Stimulated activated CD8-positive, alpha-beta memory T cell treated with anti-CD3 and anti-CD28 coated beads, Interleukin-4, amount 100 ng/mL, for 1 hour (primary cell): ENCODE results near the gene LCNL1.

Source experiments
- DNase-seq, 2 donors: peaks; one replicate each; pipeline ENCODE4 v3.0.0-alpha.2; 2020; ENCODE audit warnings: low read depth in 2 of 2, low spot score in 1 of 2

Gene LCNL1

DNA sequence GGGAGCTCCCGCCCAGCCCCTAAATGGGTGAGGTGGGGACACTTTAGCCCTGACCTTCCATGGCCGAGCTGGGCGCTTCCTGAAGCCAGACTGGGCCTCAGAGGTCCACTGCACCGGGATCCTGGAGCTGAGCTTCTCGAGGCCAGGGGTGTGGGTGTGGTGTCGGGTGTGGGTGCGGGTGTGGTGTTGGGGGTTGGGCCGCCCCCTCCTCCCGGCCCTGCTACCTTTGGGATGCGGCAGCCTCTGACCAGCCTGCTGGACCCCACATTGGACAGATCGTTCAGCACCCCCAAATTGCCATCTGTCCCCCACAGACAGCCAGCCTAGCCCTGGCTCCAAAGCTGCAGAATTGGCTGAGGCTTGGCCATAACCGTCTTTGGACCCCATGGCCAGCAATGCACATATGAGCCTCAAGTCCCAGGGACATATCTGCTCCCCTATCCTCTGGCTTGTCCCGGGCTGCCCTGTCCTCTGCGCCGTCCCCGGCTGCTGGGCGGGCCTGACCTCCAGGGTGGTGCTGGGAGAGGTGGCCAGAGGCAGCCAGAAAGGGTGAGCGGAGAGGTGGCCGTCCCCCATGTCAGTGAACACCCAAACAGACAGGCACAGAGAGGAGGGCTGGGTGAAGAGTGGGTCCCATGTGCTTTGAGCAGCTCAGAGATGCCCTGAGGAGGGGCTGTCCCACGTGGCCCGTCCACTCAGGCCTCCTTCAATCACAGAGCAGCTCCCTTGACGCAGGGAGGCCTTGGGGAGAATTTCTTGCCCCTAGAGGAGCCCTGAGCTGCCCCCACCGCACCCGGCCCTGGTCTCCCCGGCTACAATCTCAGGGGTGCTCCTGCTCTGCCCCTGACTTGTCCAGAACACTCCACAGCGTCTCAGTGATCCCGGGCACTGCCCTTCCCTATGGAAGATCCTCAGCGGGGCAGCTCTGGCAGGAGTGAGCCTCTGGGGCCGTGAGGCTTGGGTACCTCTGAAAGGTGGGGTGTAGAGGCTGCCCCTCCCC, 8.9 kb upstream of the LCNL1 start:
- no peak for DNase-seq

DNA sequence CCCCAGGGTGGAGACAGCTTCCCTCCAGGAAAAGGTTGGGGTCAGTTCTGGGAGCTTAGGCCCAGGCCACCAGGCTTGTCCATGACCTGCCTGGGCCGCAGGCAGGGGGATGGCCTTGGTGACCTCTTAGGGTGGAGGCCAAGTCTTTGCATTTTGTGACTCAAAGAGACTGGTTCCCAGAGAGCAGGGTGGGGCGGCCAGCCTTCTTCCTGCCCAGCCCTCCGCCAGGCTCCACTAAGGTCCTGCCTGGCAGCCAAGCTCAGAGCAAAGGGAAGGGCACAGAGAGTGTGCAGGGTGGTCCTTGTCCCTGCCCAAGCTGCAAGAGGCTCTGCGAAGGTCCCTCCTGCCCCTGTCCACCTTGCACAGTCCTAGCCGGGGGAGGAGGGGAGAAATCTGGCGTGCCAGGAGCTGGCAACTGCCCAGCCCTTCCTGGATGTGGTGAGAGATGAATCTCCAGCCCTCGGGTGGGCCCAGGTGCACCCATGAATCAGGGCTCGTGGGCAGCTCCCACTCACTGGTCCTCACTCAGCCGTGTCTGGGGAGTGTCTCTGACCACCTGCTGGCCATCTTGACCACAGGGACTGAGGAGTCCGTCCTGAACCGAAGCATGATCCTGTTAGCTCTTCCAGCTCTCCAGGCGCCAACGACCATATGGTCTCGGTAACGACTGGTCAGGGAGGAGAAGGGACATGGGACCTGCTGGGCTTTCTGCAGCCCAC, 7.8 kb upstream of the LCNL1 start:
- no peak for DNase-seq

DNA sequence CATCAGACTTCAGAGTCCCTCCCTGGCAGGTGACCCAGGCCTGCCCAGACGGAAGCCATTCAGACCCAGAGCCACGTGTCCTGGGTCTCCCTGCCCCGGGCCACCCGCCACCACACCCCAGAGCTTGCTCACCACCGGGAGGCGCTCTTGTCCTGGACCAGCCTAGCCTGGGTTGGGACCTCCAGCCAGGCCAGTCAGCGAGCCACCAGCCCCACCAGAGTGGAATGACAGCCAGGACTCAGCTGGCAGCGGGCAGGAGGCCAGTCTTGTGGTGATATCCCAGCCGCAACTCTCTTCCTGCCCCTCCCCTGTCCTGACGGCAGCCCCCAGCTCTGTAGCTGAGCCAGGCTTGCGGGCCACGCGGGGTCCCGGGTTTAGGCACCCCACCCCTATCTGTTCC, 7.1 kb upstream of the LCNL1 start:
- no peak for DNase-seq

DNA sequence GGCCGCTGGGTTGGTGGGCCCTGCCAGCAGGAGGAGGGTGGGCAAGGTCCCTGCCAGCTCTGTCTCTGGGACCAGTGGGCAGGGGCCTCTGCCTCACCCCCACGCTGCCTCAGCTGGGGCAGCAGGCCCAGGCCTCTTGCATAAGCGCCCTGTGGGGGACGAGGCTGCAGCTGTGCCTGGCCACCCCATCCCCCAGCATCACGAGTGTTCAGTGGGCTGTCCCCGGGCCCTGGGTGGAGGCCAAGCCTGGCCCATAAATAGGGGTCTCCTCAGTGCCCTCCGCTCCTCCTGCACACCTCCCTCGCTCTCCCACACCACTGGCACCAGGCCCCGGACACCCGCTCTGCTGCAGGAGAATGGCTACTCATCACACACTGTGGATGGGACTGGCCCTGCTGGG, 5.6 kb upstream of the LCNL1 start, which contains the start of gene PTGDS:
TSS of gene PTGDS (plus strand) at position 282 of the 400 bp plus-strand sequence. CDS start at position 357, 75 bp downstream.
- DNase-seq = no peak

DNA sequence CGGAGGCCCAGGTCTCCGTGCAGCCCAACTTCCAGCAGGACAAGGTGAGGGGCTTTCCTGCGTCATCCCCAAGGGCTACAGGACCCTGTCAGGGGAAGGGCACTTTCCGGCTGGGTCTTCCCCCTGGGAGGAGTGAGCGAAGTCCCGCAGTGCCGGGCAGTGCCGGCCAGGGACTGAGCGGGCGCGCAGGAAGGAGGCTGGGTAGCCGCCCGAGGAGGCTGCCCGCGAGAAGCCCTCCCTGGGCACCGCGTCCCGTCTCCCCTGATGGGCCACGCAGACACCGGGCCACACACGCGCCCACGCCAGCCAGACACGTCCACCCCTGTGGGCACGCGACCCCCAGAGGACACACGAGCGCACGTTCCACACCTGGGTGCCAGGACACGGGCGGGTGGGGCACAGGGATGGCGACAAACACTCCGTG, 5.1 kb upstream of the LCNL1 start:
- no peak for DNase-seq

DNA sequence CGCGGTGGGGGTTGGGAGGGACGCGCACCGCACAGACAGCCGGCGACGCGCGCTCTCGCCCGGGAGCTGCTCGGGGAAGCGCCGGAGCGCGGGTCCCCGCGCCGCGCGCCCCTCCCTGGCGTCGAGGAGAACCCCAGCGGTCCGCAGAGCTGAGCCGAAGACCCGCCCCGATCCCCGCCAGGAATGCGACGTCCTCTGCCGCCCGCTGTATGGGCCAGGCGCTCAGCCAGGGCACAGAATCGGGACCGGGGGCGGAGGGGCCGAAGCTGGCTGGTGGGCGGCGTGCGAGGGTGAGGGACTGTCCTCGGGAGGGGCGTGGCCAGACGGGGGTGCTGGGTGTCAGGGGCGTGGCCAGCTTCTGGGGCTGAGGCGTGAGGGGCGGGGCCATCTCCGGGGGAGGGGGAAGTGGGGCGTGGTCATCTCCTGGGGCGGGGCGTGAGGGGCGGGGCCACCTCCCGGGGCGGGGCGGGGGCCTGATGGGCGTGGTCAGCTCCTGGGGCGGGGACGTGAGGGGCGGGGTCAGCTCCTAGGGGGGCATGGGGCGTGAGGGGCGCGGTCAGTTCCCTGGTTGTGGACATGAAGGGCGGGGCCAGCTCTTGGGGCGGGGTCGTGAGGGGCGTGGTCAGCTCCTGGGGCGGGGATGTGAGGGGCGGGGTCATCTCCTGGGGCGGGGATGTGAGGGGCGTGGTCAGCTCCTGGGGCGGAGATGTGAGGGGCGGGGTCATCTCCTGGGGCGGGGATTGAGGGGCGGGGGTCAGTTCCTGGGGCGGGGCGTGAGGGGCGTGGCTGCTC, 4.5 kb upstream of the LCNL1 start:
- peak; percentile 62 to 66 for DNase-seq

DNA sequence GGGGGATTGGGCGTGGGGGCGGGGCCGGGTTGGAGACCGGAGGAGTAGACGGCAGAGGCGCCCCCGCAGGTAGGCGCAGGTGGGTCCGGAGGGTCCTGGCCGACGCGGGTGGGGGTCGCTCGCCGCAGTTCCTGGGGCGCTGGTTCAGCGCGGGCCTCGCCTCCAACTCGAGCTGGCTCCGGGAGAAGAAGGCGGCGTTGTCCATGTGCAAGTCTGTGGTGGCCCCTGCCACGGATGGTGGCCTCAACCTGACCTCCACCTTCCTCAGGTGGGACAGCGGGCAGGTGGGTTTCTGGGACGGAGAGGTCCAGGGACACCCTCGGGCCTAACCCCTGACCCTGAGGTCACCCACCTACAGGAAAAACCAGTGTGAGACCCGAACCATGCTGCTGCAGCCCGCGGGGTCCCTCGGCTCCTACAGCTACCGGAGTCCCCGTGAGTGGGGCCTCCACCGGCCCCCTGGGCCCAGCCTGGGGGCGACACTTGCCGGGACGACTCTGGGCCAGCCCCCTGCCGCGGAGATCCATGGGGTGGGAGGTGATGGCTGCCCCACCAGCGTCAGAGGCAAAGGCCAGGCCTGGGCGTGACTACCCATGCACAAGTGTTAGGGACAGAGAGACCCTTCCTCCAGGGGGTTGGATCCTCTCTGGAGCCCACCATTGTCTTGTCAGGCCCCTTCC, 3.8 kb upstream of the LCNL1 start:
- DNase-seq = no peak

DNA sequence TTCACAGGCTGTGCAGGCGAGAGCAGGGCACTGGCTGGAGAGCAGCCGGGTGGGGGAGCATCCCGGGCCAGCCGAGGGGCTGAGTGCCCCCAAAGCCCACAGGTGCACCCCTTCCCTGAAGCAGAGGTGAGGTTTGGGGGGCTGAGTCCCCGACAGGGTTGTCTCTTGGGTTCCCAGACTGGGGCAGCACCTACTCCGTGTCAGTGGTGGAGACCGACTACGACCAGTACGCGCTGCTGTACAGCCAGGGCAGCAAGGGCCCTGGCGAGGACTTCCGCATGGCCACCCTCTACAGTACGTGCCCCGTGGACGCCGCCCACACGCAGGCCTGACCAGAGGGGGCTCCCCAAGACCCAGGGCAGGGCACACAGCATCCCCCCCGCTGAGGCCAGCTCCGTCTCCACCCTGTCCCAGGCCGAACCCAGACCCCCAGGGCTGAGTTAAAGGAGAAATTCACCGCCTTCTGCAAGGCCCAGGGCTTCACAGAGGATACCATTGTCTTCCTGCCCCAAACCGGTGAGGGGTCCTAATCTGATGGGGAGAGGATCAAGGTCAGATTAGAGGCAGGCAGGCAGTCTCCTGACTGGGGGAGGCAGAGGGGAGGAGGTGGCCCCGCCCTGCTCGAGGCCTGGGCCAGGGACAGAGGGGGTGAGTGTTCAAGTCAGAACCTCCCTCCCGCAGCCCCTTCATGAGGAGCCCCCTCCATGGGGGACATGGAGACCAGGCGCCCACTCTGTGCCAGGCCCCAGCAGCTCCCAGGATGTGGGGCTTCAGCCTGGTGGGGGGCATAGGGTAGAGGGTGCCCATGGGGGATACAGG, 2.8 kb upstream of the LCNL1 start:
- no peak for DNase-seq

DNA sequence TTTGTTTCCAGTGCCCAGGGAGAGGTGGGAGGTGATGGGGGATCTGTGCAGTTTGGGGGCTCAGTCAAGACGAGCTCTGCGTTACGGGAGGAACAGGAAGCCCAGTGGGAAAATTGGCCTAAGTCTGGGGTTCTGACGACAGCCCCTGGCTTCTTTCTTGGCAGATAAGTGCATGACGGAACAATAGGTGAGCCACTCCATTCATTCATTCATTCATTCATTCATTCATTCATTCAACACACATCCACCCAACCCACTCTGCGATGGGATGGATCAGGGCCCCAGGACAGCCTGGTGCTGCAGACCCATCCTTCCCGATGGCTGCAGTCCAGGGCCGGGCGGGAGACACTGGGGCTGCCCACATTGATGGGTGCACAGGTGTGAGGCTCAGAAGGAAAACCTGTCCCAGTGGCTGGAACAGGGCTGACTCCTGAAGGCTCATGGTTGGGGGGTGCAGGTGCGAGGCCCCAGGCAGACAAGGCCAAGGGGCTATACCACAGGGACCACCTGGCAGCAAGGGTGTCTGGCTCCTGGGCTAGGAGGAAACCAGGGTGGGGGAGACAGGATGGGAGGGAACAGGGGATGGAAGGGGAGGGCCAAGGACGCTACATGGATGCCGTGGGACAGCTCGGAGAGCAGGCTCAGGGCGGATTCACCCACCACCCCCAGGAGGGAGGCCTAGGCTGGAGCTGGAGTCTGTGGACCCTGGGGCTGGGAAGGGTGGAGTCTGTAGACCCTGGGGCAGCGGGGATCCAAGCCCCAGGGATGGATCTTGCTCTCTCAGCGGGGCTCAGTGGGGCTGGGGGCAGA, 1.9 kb upstream of the LCNL1 start:
- no peak for DNase-seq

DNA sequence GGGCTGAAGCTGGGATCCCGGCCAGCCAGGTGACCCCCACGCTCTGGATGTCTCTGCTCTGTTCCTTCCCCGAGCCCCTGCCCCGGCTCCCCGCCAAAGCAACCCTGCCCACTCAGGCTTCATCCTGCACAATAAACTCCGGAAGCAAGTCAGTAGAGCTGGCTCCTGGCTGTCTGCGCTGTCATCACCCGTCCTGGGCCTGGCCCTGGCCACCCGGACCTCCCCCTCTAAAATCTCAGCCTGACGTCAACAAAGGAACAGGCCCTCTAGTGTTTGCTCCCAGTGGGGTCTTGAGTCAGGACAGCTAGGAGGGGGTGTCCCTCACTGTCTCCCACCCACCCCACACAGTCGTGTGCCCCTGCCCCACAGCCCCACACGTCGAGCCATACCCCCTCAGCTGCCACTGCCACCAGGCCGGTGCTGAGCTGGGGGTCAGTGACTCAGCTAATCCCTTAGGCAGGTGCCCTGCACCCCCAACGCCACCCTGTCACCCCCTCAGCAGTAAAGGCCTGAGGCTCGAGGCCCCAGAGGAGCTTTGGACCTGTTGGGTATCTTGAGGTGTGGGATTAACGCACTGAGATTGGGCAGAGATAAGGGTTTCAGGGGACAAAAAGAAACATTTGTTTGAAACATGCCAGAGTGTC, 1.1 kb upstream of the LCNL1 start:
- DNase-seq = no peak

DNA sequence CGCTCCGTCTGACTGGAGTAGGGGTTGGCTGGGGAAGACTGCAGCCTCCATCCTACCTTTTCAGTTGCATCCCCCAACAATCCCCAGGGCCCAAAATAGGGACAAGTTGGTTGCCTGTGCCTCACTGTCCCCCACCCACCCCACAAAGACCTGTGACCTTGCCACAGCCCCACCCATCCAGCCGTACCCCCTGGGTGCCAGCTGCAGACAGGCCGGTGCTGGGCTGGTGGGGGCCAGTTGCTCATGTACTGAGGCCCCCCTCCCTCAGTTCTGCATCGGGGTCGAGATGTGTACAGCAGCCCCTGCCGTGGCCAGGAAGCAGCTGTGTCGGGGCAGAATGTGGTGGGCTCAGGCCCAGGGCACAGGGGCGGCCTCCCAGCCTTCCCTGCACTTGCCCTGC, 374 bp downstream of the LCNL1 start:
- no peak for DNase-seq

DNA sequence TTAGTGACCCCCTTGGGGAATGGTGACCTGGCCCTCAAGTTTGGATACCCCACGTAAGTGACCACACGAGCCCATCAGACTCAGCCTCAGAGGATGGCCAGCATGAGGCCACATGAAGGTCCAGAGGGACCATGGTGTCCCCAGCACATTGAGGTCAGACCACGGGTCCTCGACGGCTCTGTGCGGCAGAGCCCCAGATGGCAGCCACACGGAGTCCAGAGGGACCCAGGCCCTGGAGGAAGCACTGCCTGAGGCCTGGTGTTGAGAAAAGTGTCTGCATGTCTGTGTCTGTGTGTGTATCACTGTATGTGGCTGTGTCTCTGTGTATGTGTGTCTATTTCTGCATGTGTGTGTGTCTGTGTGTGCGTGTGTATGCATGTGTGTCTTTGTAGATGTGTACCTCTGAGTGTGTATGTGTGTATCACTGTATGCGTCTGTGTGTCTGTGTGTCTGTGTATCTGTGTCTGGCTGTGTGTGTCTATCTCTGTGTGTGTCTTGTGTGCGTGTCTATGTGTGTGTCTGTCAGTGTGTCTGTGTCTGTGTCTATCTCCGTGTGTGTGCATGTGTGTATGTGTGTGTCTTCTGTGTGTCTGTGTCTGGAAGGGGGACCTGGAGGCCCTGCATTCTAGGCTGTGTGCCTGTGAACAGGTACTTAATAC, 992 bp downstream of the LCNL1 start:
- DNase-seq = no peak

DNA sequence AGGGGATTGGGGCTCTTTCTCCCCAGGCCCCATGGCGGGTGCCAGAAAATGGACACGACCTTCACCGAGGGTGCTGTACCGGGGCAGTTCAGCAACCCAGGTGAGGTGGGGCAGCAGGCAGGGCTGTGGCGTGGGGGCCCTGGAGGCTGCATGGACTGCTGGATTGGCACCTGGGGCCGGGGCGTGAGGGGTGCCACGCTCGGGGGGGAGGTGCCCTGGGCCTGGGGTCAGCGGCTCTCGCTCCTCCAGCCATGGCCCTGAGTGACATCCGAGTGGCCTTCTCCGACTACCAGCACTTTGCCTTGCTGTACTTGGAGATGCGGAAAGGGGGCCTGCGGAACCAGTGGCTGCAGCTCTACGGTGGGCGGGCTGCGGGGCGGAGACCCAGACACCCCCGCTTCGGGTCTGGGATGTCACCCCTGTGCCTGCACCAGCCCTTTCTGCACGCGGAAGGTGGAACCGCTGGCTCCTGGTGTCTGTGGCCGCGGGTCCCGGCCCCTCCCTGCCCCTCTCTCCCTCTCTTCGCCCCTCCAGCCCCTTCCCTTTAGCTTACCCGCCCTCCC, 1.8 kb downstream of the LCNL1 start:
- no peak for DNase-seq

DNA sequence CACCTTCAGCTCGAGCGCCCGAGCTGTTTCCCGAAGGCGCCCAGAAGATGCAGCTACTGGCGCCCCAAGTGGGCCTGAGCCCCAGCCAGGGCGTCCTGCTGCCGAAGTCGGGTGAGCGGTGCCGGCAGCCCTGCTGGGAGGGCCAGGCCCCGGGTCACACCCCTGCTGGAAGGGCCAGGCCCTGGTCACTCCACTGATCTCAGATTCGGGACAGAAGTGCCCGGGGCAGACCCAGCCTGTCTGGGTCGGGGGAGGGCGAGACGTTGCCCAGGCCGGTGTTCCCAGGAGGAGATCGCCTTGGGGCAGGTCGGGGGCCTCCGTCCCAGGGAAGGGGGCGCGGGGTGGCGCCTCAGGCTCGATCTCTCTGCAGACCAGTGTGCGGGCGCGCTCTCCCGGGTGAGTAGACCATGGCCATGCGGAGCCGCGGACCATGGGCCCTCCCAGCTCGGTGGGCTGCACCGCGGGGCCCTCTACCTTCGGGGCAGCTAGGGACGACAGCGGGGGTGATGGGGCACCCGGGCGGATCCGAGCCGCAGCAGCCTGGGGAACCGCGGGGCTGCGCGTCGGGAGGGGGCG, 2.3 kb downstream of the LCNL1 start:
- DNase-seq = no peak

DNA sequence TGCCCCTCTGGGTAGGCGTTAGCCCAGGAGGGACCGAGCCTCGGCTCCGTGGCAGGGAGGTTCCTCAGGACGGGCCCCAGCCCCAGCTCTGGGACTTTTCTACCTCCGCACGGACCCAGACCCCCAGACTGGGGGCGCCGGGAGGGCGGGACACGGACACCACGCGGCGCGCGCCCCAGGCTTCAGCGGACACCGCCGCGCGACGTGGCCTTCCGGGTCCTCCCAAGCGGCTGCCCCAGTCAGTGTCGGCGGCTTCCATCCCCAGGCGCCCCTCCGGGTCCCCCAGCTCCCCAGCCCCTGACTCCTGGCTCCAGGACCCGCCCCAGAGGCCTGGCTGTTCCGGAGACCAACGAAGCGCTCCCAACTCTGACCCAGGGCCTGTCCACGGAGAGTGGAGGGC, 3.1 kb downstream of the LCNL1 start:
- no peak for DNase-seq

DNA sequence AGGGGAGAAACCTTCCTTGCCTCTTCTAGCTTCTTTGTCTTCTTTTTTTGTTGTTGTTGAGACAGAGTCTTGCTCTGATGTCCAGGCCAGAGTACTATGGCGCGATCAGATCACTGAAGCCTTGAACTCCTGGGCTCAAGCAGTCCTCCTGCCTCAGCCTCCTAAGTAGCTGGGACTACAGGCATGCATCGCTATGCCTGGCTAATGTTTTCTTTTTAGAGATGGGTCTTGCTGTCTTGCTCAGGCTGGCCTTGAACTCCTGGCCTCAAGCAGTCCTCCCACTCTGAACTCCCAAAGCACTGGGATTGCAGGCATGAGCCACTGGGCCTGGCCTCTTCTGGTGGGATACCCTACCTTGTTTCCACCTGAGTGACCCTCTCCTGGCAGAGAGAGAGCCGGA, 6.1 kb downstream of the LCNL1 start:
- DNase-seq = no peak

DNA sequence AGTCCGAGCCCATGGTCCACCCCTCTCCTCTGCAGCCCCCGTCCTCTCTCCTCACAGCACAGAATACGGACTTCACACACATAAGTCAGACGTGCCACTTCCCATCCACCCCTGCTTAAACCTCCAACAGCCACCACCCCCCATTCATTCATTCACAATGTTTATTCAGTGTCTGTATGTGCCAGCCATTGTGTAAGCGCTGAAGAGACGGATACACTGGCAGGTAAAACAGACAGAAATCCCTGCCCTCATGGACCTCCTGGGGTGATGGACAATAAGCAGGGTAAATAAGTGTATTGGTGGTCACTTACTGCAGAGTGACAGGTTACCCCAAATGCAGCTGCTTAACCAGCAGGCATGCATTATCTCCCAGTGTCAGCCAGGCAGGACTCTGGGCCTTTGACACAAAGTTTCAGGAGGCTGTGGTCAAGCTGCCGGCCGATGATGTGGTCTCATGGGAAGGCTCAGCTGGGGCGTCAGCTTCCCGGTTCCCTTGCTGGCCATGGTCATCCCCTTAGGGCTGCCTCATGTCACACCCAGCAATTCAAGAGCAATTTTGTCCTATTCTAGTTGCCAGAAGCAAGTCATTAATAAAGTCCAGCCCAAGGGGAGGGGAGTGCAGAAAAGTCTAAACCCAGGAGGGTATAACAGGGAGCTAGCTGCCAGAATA, 7.6 kb downstream of the LCNL1 start:
- DNase-seq = no peak
